ENCODE results near the gene CD101.

Gene CD101

DNA sequence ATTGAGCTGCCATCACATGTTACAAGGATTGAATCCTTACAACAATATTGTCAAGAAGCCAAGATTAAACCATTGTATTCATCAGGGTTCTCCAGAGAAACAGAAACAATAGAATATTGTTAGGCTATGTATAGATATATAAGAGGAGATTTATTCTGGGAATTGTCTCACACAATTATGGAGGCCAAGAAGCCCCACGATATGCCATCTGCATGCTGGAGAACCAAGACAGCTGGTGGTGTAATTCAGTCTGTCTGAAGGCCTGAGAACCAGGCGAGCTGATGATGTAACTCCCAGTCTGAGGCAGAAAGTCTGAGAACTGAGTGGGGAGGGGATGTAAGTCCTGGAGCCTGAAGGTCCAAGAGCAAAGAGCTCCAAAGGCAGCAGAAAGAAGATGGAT, 44.1 kb downstream of the CD101 start:
- no peak overlapping the region for H3K4me2 ChIP-seq (ENCODE audit: insufficient read depth, low read length, poor library complexity, severe bottlenecking)
- H2AK5ac ChIP-seq (ENCODE audit: low read depth, low read length) = no peak overlapping the region
- no peaks in the 10 kb centered on the region for H3K4me1 ChIP-seq (ENCODE audit: control insufficient read depth in 2 of 2, insufficient read depth in 1 of 2, low read depth in 1 of 2, low read length in 2 of 2)
- H2AFZ ChIP-seq (ENCODE audit: low read length) = no peak overlapping the region
- no peaks in the 10 kb centered on the region for H3K27me3 ChIP-seq (ENCODE audit: control insufficient read depth in 3 of 3, insufficient read depth in 3 of 3, low read depth in 1 of 3, low read length in 3 of 3)
- H2BK15ac ChIP-seq (ENCODE audit: low read length) = no peak overlapping the region
- no peak overlapping the region for H2BK120ac ChIP-seq (ENCODE audit: low read depth, low read length)
- H4K91ac ChIP-seq (ENCODE audit: low read depth, low read length, poor library complexity) = no peak overlapping the region
- H3K9ac ChIP-seq (ENCODE audit: low read depth, low read length, poor library complexity) = no peak overlapping the region
- H3K18ac ChIP-seq (ENCODE audit: low read length) = no peak overlapping the region
- H3K79me1 ChIP-seq (ENCODE audit: low read depth, low read length) = no peaks in the 10 kb centered on the region
- H3K4me3 ChIP-seq (ENCODE audit: low read length in 2 of 2) = no peak overlapping the region
- no peak overlapping the region for H3K27ac ChIP-seq (replicated peaks; ENCODE audit: low read length)
- no peak overlapping the region for H3K23ac ChIP-seq (ENCODE audit: low read depth, low read length, poor library complexity)
- no peak overlapping the region for H4K8ac ChIP-seq (ENCODE audit: low read depth, low read length)
- no peak overlapping the region for H3K4ac ChIP-seq (ENCODE audit: low read length)
- peaks cover 0 to 5% of the 10 kb centered on the region in 2 donors for H3K9me3 ChIP-seq (replicated peaks in 1 of 2; ENCODE audit: control insufficient read depth in 2 of 2, insufficient read depth in 1 of 2, low read depth in 1 of 2, low read length in 2 of 2)
- H3K14ac ChIP-seq (ENCODE audit: low read length) = no peak overlapping the region
- H2BK5ac ChIP-seq (ENCODE audit: low read length) = no peak overlapping the region
- no peak for DNase-seq (ENCODE audit: low spot score)
- no peaks in the 10 kb centered on the region for H3K36me3 ChIP-seq (replicated peaks in 1 of 2; ENCODE audit: control insufficient read depth in 2 of 2, insufficient read depth in 2 of 2, low read length in 2 of 2)
- no peak overlapping the region for H2BK12ac ChIP-seq (ENCODE audit: low read length)
- no CpG with 5 or more reads among the region's 2 CpGs for WGBS, 2 donors (ENCODE audit: extremely low coverage in 2 of 2, insufficient read length in 2 of 2, insufficient replicate concordance in 1 of 2)

DNA sequence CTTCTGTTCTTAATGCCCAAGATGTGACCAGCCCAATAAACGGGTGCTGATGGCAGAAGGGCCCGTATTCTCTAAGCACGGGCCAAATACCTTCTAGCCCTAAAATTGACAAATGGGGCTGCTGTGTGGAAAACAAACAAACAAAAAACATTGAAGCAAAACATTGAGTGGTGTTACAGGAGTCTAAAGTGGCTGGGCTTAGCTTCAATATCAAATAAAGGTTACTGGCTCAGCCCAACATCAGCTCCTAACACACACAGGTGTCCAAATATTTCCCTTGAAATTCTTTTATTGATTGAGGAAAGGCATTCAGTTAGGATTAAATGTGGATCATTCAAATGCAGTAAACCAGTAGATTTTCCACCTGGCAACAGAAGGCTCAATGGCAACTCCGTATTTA, 45.2 kb downstream of the CD101 start:
- no peaks in the 10 kb centered on the region for H3K36me3 ChIP-seq (replicated peaks in 1 of 2; ENCODE audit: control insufficient read depth in 2 of 2, insufficient read depth in 2 of 2, low read length in 2 of 2)
- H3K27me3 ChIP-seq (ENCODE audit: control insufficient read depth in 3 of 3, insufficient read depth in 3 of 3, low read depth in 1 of 3, low read length in 3 of 3) = no peaks in the 10 kb centered on the region
- H2BK5ac ChIP-seq (ENCODE audit: low read length) = no peak overlapping the region
- no peak overlapping the region for H3K18ac ChIP-seq (ENCODE audit: low read length)
- no peak overlapping the region for H3K4me3 ChIP-seq (ENCODE audit: low read length in 2 of 2)
- no peak overlapping the region for H3K23ac ChIP-seq (ENCODE audit: low read depth, low read length, poor library complexity)
- H3K9me3 ChIP-seq (replicated peaks in 1 of 2; ENCODE audit: control insufficient read depth in 2 of 2, insufficient read depth in 1 of 2, low read depth in 1 of 2, low read length in 2 of 2) = peaks cover 0 to 3% of the 10 kb centered on the region in 2 donors
- no peak overlapping the region for H2AK5ac ChIP-seq (ENCODE audit: low read depth, low read length)
- no peak overlapping the region for H2AFZ ChIP-seq (ENCODE audit: low read length)
- H2BK120ac ChIP-seq (ENCODE audit: low read depth, low read length) = no peak overlapping the region
- H3K79me1 ChIP-seq (ENCODE audit: low read depth, low read length) = no peaks in the 10 kb centered on the region
- no peak overlapping the region for H3K9ac ChIP-seq (ENCODE audit: low read depth, low read length, poor library complexity)
- H3K14ac ChIP-seq (ENCODE audit: low read length) = no peak overlapping the region
- WGBS, 2 donors (ENCODE audit: extremely low coverage in 2 of 2, insufficient read length in 2 of 2, insufficient replicate concordance in 1 of 2) = no CpG with 5 or more reads among the region's 4 CpGs
- H3K4me1 ChIP-seq (ENCODE audit: control insufficient read depth in 2 of 2, insufficient read depth in 1 of 2, low read depth in 1 of 2, low read length in 2 of 2) = no peaks in the 10 kb centered on the region
- H3K27ac ChIP-seq (replicated peaks; ENCODE audit: low read length) = no peak overlapping the region
- no peak overlapping the region for H4K91ac ChIP-seq (ENCODE audit: low read depth, low read length, poor library complexity)
- no peak overlapping the region for H3K4ac ChIP-seq (ENCODE audit: low read length)
- H4K8ac ChIP-seq (ENCODE audit: low read depth, low read length) = no peak overlapping the region
- H3K4me2 ChIP-seq (ENCODE audit: insufficient read depth, low read length, poor library complexity, severe bottlenecking) = no peak overlapping the region
- no peak overlapping the region for H2BK15ac ChIP-seq (ENCODE audit: low read length)
- DNase-seq (ENCODE audit: low spot score) = no peak
- no peak overlapping the region for H2BK12ac ChIP-seq (ENCODE audit: low read length)

- H3K4me3 ChIP-seq (ENCODE audit: low read length in 2 of 2) = no peak overlapping the region
- H3K79me1 ChIP-seq (ENCODE audit: low read depth, low read length) = no peaks in the 10 kb centered on the region
- no peak overlapping the region for H3K23ac ChIP-seq (ENCODE audit: low read depth, low read length, poor library complexity)
- no peak overlapping the region for H2BK5ac ChIP-seq (ENCODE audit: low read length)
- H3K18ac ChIP-seq (ENCODE audit: low read length) = no peak overlapping the region
- no peak overlapping the region for H2BK120ac ChIP-seq (ENCODE audit: low read depth, low read length)
- WGBS, 2 donors (ENCODE audit: extremely low coverage in 2 of 2, insufficient read length in 2 of 2, insufficient replicate concordance in 1 of 2) = no CpG with 5 or more reads among the region's 2 CpGs
- H2AFZ ChIP-seq (ENCODE audit: low read length) = no peak overlapping the region
- no peak overlapping the region for H3K14ac ChIP-seq (ENCODE audit: low read length)
- no peaks in the 10 kb centered on the region for H3K4me1 ChIP-seq (ENCODE audit: control insufficient read depth in 2 of 2, insufficient read depth in 1 of 2, low read depth in 1 of 2, low read length in 2 of 2)
- no peak overlapping the region for H3K27ac ChIP-seq (replicated peaks; ENCODE audit: low read length)
- no peak overlapping the region for H2BK15ac ChIP-seq (ENCODE audit: low read length)
- no peaks in the 10 kb centered on the region for H3K9me3 ChIP-seq (replicated peaks in 1 of 2; ENCODE audit: control insufficient read depth in 2 of 2, insufficient read depth in 1 of 2, low read depth in 1 of 2, low read length in 2 of 2)
- H3K27me3 ChIP-seq (ENCODE audit: control insufficient read depth in 3 of 3, insufficient read depth in 3 of 3, low read depth in 1 of 3, low read length in 3 of 3) = no peaks in the 10 kb centered on the region
- DNase-seq (ENCODE audit: low spot score) = no peak
- H3K4ac ChIP-seq (ENCODE audit: low read length) = no peak overlapping the region
- no peak overlapping the region for H3K9ac ChIP-seq (ENCODE audit: low read depth, low read length, poor library complexity)
- H3K36me3 ChIP-seq (replicated peaks in 1 of 2; ENCODE audit: control insufficient read depth in 2 of 2, insufficient read depth in 2 of 2, low read length in 2 of 2) = no peaks in the 10 kb centered on the region
- H4K8ac ChIP-seq (ENCODE audit: low read depth, low read length) = no peak overlapping the region
- H2BK12ac ChIP-seq (ENCODE audit: low read length) = no peak overlapping the region
- no peak overlapping the region for H2AK5ac ChIP-seq (ENCODE audit: low read depth, low read length)
- H3K4me2 ChIP-seq (ENCODE audit: insufficient read depth, low read length, poor library complexity, severe bottlenecking) = no peak overlapping the region
- H4K91ac ChIP-seq (ENCODE audit: low read depth, low read length, poor library complexity) = no peak overlapping the region
Observed at GRCh38 chr1:117047271-117047670, 45.7 kb downstream of the CD101 start.

- Histone ChIP-seq H3K23ac (ENCODE audit: low read depth, low read length, poor library complexity) (no peak overlapping the region), H2BK15ac (ENCODE audit: low read length) (no peak overlapping the region), H4K91ac (ENCODE audit: low read depth, low read length, poor library complexity) (no peak overlapping the region), H3K4ac (ENCODE audit: low read length) (no peak overlapping the region), H3K14ac (ENCODE audit: low read length) (no peak overlapping the region), H3K9me3 (replicated peaks in 1 of 2; ENCODE audit: control insufficient read depth in 2 of 2, insufficient read depth in 1 of 2, low read depth in 1 of 2, low read length in 2 of 2) (no peaks in the 10 kb centered on the region), H3K79me1 (ENCODE audit: low read depth, low read length) (no peaks in the 10 kb centered on the region), H2AFZ (ENCODE audit: low read length) (no peak overlapping the region), H2BK12ac (ENCODE audit: low read length) (no peak overlapping the region), H3K36me3 (replicated peaks in 1 of 2; ENCODE audit: control insufficient read depth in 2 of 2, insufficient read depth in 2 of 2, low read length in 2 of 2) (no peaks in the 10 kb centered on the region), H3K27me3 (ENCODE audit: control insufficient read depth in 3 of 3, insufficient read depth in 3 of 3, low read depth in 1 of 3, low read length in 3 of 3) (no peaks in the 10 kb centered on the region), H3K18ac (ENCODE audit: low read length) (no peak overlapping the region), H3K4me3 (ENCODE audit: low read length in 2 of 2) (no peak overlapping the region), H3K4me1 (ENCODE audit: control insufficient read depth in 2 of 2, insufficient read depth in 1 of 2, low read depth in 1 of 2, low read length in 2 of 2) (no peaks in the 10 kb centered on the region), H4K8ac (ENCODE audit: low read depth, low read length) (no peak overlapping the region), H2BK5ac (ENCODE audit: low read length) (no peak overlapping the region), H2AK5ac (ENCODE audit: low read depth, low read length) (no peak overlapping the region), H3K9ac (ENCODE audit: low read depth, low read length, poor library complexity) (no peak overlapping the region), H2BK120ac (ENCODE audit: low read depth, low read length) (no peak overlapping the region), H3K4me2 (ENCODE audit: insufficient read depth, low read length, poor library complexity, severe bottlenecking) (no peak overlapping the region), H3K27ac (replicated peaks; ENCODE audit: low read length) (no peak overlapping the region)
- no CpG with 5 or more reads among the region's 5 CpGs for WGBS, 2 donors (ENCODE audit: extremely low coverage in 2 of 2, insufficient read length in 2 of 2, insufficient replicate concordance in 1 of 2)
- no peak for DNase-seq (ENCODE audit: low spot score)
Observed at GRCh38 chr1:117049857-117050256, 48.3 kb downstream of the CD101 start.

Measured in neuronal stem cell (in vitro differentiated cells).